GM10266 (cell line): Measurements from ENCODE around the gene KCNG1.

Experiments
- DNase-seq: peaks from one replicate; pipeline ENCODE4 v3.0.0; 2012; ENCODE audit errors: extremely low spot score
- TF ChIP-seq, protein P1 (sequence below): IDR thresholded peaks from 2 replicates; pipeline ENCODE4 v1.5.1; 2012; ENCODE audit warnings: mild to moderate bottlenecking, low read depth; ENCODE audit not compliant: control insufficient read depth, insufficient read depth; ENCODE audit errors: missing control alignments

The KCNG1 gene, protein sequence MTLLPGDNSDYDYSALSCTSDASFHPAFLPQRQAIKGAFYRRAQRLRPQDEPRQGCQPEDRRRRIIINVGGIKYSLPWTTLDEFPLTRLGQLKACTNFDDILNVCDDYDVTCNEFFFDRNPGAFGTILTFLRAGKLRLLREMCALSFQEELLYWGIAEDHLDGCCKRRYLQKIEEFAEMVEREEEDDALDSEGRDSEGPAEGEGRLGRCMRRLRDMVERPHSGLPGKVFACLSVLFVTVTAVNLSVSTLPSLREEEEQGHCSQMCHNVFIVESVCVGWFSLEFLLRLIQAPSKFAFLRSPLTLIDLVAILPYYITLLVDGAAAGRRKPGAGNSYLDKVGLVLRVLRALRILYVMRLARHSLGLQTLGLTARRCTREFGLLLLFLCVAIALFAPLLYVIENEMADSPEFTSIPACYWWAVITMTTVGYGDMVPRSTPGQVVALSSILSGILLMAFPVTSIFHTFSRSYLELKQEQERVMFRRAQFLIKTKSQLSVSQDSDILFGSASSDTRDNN

DNA sequence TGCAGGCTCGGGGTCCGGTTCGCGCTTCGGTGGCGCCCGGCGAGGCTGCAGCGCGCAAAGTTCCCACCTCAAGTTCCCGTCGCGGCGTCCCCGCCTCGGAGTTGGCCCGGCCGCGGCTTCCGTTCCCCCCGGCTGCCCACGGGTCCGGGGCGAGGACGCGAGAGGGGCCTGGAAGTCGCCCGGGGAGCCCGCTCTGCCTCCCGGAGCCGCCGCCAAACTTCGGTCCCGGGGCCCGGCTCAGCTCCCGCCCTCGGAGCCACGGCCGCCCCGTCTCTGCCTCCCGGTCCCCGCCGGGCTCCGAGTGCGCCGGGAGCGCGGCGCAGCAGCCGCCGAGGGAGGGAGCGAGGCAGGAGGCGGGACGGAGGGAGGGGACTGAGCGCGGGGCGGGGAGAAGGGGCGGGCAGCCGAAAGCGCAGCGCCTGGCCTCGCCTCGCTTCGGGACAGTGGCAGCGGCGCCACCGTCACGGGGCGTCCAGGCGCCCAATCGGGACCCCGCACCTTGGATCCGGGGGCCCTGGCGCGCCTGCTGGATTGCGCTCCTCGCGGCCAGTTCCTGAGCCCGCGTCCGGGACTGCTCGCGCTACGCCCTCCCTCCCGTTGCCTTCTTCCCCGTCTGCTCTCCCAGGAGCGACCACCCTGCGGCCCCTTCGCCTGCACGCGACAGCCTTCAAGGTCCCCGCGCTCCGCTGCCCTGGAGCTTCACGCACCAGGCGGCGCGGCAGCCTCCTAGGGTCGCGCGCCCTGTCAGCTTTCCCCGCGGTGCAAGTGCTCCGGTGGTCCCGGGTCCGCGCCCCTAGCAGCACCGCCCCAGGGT, at the start of gene KCNG1:
Gene KCNG1 (minus strand): TSS at position 305 of the 814 bp plus-strand sequence. CDS start 12,769 bp downstream, outside the sequence.
- TF ChIP-seq, protein P1, sequence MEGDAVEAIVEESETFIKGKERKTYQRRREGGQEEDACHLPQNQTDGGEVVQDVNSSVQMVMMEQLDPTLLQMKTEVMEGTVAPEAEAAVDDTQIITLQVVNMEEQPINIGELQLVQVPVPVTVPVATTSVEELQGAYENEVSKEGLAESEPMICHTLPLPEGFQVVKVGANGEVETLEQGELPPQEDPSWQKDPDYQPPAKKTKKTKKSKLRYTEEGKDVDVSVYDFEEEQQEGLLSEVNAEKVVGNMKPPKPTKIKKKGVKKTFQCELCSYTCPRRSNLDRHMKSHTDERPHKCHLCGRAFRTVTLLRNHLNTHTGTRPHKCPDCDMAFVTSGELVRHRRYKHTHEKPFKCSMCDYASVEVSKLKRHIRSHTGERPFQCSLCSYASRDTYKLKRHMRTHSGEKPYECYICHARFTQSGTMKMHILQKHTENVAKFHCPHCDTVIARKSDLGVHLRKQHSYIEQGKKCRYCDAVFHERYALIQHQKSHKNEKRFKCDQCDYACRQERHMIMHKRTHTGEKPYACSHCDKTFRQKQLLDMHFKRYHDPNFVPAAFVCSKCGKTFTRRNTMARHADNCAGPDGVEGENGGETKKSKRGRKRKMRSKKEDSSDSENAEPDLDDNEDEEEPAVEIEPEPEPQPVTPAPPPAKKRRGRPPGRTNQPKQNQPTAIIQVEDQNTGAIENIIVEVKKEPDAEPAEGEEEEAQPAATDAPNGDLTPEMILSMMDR = no peak
- DNase-seq = peak; percentile 77

DNA sequence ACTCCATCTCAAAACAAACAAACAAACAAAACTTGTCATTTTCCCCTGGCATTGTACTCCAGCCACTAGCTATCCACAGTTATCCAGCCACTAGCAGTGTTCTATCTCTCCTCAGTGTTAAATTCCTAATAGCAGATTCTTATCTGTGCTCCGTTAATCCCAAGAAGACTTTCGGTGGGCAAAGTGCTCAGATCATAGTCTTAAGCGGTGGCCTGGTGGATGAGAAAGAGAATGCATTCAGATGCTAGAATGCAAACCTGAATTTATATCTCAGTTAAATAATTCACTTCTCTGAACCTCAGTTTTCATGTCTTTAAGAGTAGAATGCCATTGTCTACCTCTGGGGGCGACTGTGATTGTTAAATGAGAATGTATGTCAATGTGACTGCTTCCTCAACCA, 47.7 kb upstream of the KCNG1 start:
- TF ChIP-seq, protein P1 = no peak
- DNase-seq = no peak

DNA sequence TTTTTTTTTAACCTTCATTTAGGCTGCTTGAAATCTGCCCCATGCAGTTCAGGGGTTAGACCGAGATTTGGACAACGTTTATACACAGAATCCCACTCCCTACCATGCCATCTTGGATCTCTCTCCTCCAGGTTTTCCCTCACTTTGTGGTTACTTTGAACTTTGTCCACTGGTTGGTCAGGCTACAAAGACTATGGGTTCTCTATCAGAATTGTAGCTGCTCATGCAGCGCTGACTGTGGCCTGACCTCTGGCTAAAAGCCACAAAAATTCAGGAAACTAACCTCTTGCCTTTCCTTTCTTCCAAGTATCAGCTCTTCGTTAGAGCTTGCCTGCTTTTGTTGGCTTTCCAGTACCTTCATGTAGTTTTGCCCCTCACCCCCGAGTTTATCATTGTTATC, 44.9 kb upstream of the KCNG1 start:
- TF ChIP-seq, protein P1 = no peak
- DNase-seq = no peak

DNA sequence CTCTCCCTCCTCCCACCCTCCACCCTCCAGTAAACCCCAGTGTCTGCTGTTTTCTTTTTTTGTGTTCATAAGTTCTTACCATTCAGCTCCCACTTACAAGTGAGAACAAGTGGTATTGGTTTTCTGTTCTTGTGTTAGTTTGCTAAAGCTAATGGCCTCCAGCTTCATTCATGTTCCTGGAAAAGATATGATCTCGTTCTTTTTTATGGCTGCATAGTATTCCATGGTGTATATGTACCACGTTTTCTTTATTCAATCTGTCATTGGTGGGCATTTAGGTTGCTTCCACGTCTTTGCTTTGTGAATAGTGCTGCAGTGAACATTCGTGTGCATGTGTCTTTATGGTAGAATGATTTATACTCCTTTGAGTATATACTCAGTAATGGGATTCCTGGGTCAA, 42.7 kb upstream of the KCNG1 start:
- TF ChIP-seq, protein P1 = no peak
- DNase-seq = no peak

DNA sequence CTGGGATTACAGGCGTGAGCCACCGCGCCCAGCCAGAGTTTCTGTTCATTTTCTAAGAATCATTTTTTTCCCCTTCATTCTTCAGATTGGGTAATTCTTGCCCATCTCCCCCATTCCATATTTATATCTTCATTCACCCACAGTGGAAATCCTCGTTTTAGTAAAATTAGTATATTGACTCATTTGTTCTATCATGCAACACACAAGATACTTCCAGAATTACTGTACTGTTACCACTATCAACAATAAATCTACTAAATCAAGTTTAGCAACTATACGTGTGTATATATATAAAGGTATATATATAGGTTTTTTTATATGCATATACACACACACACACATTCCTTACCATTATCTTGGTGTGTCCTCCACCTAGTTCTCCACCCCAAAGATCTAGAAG, 41.2 kb upstream of the KCNG1 start:
- TF ChIP-seq, protein P1 = no peak
- DNase-seq = no peak

DNA sequence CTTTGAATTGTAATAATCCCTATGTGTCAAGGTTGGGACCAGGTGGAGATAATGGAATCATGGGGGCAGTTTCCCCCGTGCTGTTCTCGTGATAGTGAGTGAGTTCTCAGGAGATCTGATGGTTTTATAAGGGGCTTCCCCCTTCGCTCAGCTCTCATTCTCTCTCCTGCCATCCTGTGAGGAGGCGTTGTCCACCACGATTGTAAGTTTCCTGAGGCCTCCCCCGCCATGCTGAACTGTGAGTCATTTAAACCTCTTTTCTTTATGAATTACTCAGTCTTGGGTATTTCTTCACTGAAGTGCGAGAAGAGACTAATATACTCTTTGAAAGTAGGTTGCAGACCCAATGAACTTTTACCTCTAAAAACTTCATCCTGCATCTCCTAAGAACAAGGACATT, 39.2 kb upstream of the KCNG1 start:
- DNase-seq = no peak
- TF ChIP-seq, protein P1 = no peak
